GM18861 (cell line): ENCODE data around the gene SDR39U1.

Source experiments
- ATAC-seq: cut with Tn5 transposase; IDR thresholded peaks from one replicate; pipeline ENCODE4 v1.9.1; 2021; ENCODE audit not compliant: unreplicated experiment

SDR39U1 gene

DNA sequence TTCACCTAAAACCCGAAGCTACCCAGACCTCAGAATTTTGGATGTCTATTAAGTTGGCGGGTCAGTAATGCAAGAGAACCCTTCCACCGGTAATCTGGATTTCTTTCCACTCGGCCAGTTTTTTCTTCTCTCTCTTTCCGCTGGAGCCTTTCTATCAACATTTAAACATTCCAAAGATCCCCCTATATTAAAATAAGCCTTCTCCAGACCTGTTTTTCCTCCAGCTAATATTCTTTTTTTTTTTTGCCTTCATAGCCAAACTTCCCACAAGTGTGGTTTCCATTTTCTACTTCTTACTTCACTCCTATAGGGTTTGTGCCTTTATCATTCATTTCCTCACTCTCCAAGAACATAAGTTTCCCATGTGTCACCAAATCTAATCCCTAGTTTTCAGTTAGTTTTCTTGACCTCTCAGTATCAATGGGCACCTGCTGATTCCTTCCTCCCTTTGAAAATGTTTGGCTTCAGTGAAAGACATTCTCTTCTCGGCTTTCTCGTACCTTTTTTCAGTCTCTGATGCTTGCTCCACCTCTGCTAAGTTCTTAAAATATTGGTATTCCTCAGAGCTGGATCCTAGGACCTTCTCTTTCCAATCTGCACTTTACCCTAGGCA, 583 bp upstream of the SDR39U1 start:
- no peak for ATAC-seq

DNA sequence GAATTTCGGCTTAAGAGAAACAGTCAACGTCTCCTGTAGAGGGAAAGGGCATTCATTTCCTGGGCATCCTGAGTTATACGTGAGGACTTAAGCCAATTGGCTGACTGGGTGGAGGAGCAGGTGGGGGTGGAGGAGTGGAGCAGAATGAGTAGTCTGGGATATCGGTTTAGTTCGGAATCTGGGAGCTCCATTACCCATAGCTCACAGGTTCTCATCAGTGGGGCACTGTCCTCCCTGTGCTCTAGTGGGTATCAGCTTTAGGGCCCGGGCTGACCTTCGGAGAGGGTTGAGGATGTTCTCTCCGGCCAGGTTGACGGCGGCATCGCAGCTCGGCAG, 704 bp downstream of the SDR39U1 start:
- no peak for ATAC-seq

- ATAC-seq = no peak
These were observed 1.1 kb downstream of the SDR39U1 start for GRCh38 chr14:24441485-24441884.

- no peak for ATAC-seq
These were observed 1.8 kb downstream of the SDR39U1 start for GRCh38 chr14:24440606-24441399.

DNA sequence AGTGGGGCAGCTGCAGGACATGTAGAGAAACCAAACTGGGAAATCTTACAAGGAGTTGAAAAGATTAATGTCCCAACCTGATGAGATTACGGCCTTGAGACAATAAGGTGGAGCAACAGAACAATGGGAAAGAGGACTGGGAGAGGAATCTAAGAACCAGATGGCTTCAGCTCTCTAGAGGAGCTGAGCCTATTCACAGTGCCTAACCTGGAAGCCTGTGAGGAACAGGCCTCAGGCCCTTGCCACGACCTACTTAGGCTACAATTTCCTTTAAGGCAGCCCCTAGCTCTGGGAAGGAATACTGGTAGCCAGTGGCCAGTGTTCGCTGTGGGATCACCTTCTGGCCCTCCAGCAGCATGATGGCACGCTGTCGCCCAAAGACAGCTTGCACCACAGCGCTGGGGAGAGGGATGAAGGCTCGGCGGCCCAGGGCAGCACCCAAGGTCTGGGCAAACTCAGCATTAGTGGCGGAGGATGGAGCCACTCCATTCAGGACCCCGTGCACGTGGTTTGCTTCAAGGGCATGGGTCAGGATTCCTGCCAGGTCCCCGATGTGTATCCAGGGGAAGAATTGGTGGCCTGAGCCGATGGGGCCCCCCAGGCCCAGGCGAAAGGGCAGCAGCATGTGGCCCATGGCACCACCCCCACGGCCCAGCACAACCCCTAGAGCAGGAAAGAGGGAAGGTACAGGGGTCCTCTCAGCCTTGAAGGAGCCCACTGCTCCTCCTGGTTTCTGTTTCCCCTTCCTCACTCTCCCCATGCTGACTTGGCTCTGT, 2.6 kb downstream of the SDR39U1 start:
- ATAC-seq = no peak

DNA sequence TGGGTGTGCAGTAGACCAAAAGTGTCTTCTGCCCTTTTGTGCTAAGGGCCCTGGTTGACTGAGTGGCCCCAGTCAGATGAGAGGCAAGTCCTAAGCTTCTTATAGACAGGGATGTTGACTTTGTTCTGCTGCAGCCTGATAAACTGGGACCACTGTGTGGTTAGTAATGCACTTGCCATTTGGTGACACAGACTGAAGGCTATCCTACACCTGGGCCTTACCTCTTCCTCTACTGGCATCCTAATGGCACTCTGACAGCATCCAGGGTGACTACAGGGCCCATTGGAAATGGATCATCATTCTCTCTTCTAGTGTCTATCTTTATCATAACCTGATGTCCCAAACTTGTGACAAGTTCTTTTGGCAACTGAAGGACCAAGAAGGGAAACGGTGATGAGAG, 3.3 kb downstream of the SDR39U1 start:
- no peak for ATAC-seq

DNA sequence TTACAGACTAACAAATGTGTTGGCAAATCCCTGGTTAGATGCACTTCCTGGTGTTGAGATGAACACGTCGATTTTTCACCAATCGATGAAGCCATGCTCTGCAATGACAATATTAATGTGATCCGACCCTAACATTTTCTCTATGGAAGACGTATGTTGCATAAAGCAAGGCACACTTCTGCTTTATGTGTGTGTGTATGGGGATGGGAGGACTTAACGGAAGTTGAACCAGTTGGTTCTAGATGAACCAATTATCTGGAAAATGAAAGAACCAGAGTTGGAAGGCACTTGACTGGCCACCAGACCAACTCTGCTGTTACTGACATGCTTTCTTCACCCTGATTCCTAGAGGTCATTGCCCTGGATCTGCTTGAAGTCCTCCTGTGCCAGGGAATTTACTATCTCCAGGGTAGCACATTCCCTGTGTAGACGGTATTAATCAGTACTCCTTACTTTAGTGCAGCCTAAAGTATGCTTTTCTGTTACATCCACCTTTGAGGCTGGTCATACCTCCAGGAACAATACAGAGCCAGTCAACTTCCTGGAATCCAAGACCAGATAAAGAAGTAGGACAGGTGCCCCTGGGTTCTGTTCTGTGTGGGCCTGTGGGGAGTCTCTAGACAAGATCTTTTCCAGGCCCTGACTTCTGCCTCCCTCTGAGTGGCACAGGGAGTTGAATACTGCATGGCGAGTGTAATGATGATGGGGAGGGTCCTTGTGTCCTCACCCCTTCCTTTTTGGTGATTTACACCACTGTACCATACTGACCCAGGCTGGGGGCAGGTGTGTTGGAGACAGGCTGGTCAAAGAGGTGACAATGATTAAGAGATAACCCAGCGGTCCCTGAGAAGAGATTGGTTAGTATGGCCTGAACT, 4.1 kb downstream of the SDR39U1 start:
- no peak for ATAC-seq

DNA sequence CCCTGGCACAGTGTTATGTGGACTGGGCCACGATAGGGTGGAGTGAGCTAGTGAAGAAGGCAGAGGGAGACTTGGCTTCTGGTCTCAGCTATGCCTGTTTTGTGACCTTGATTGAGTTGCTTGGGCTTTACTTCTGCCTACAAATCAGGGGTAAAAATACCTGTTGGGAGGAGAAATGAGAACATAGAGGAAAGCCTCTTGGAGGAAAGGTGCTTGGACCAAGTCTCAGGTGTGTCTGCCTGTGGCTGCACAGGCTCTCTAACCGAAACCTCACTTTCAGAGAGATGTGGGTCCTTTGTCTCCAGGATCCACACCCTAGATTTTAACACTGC, 4.9 kb downstream of the SDR39U1 start:
- no peak for ATAC-seq

DNA sequence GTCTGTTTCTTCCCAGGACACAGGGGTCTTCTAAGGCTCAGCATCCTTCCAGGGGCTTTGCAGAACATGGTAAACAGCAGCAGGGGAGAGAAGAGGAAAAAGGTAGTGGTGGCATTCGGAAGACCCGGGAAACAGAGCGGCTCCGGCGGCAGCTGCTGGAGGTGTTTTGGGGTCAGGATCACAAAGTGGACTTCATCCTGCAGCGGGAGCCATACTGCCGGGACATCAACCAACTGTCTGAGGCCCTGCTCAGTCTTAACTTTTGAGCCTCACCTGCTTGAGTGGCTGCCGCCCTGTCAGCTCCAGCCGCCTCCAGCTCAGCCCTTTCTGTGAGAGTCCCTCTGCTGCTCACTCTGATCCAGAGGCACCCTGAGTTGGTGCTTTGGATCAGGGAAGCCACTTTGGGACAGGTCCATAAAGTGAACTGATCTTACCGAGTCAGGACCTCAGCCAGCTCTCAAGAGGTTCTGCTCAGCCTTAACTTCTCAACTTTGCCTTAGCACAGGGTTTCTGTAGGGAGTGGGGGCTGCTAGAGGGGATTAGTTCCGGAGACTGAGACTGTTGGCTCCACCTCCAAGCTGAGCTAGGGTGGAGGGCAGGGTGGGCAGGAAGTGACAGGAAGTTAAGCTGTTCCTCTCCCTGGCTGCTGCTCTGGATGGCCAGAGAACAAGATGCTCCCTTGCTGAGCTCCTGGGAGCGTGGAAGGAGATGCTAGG, 5.4 kb downstream of the SDR39U1 start:
- ATAC-seq = no peak

- no peak for ATAC-seq
These were observed 6.1 kb downstream of the SDR39U1 start for GRCh38 chr14:24436355-24437019.

DNA sequence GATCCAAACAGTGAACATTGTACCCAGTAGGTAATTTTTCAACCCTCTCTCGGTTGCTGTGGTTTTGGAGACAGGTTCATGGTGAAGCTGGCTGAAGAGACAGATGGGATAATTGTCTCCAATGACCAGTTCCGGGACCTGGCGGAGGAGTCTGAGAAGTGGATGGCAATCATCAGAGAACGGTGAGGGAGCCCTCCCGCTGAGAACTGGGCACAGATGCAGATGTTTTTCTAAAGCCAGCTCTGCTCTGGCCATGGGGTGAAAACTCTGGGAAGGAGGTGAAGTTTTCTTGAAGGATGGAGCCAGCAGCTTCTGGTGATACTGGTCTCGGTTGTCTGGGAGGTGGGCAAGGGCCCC, 6.6 kb downstream of the SDR39U1 start:
- no peak for ATAC-seq

- ATAC-seq = no peak
These were observed 7.3 kb downstream of the SDR39U1 start for GRCh38 chr14:24435192-24435810.

- no peak for ATAC-seq
These were observed 7.9 kb downstream of the SDR39U1 start for GRCh38 chr14:24434676-24435075.

DNA sequence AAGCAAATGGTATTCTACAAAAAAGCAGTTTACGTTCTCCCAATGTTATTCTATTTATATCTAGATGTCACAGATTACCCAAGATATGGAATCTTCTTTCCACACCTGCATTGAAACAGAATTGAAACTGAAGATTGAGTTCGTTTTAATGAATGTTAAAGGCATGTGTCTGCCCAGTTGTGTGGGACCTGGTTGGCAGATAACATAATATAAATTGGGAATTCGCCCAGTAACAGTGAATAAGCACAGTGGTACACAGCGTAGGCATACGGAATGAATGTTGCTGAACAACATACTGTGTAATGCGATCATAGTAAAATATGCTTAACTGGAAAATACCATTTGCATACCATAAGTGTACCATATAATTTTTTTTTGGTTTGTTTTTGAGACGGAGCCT, 8.5 kb downstream of the SDR39U1 start:
- ATAC-seq = no peak

DNA sequence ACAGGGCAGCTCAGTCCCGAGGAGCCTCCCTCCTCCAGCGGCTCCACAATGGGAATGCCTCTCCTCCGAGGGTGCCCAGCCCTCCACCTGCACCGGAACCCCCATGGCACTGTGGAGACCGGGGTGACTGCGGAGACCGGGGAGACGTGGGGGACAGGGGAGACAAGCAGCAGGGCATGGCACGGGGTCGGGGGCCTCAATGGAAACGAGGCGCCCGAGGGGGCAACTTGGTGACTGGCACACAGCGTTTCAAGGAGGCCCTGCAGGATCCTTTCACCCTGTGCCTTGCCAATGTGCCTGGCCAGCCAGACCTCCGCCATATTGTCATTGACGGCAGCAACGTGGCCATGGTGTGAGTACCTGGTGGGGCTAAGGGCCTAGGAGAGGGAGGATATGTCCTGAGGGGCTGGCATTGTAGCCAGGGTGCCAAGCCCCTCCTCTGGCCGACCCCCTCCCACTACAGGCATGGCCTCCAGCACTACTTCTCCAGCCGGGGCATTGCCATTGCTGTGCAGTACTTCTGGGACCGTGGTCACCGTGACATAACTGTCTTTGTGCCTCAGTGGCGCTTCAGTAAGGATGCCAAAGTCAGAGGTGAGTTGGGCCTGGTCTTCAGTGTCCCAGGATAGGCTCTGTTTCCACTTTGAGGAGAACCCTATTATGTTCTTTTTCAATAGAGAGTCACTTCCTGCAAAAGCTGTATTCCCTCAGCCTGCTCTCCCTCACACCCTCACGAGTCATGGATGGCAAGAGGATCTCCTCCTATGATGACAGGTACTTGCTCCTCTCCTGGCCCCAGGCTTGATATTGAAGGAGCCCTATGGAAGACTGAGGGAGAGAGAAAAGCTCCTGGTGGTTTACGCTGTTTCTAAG, 10.1 kb downstream of the SDR39U1 start:
- no peak for ATAC-seq

DNA sequence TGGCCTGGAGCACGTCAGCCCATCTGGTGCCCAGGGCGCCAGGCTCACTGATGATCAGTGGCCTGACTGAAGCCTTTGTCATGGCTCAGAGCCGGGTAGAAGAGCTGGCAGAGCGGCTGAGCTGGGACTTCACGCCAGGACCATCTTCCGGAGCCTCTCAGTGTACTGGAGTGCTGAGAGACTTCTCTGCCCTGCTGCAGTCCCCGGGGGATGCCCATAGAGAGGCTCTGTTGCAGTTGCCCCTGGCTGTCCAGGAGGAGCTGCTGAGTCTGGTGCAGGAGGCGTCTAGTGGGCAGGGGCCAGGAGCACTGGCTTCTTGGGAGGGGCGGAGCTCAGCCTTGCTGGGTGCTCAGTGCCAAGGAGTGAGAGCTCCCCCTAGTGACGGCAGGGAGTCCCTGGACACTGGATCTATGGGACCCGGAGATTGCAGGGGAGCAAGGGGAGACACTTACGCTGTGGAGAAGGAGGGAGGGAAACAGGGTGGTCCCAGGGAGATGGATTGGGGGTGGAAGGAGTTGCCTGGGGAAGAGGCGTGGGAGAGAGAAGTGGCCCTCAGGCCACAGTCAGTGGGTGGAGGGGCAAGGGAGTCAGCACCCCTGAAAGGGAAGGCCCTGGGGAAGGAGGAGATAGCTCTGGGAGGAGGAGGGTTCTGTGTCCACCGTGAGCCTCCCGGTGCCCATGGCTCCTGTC, 10.9 kb downstream of the SDR39U1 start:
- peak; percentile 47 for ATAC-seq

GRCh38 chr14:24430682-24431568, 11.7 kb downstream of the SDR39U1 start:
- peak; percentile 33 for ATAC-seq
